PC-3 (cell line): ENCODE data around the gene TAGLN. TPM values are rescaled to one million over a fixed set of nuclear protein-coding genes. Genes with fewer than 3 reads are reported as not detected.

Experiments used
- ATAC-seq: fragments of 200-7000 bp; cut with Tn5 transposase; 2 replicates; pipeline ENCODE4 v1.9.1; 2020; ENCODE audit warnings: mild to moderate bottlenecking, moderate library complexity
- BruUV-seq: library from RNA; stranded (reverse); fragments of 400-500 nt; replicated peaks from 2 replicates; lab custom pipeline; 2021; lab: Mats Ljungman, UMichigan
- CTCF ChIA-PET: fragments of 300-600 bp; sonication (Branson Sonifier 250); formaldehyde crosslinking; loops from one replicate; lab custom pipeline; 2022; ENCODE audit warnings: antibody characterized with exemption; lab: Charles Lee
- POLR2A ChIA-PET: fragments of 300-600 bp; sonication (Branson Sonifier 250); formaldehyde crosslinking; loops from one replicate; lab custom pipeline; 2022; ENCODE audit warnings: antibody characterized with exemption; ENCODE audit not compliant: unreplicated experiment; lab: Charles Lee
- DNase-seq: peaks from one replicate; pipeline ENCODE4 v3.0.0-alpha.2; 2015
- H2AFZ ChIP-seq: fragments of 300-600 bp; sonication (generic); 2 replicates; pipeline ENCODE4 v1.6.0; 2016; ENCODE audit warnings: antibody characterized with exemption, low read length
- H3F3A ChIP-seq: fragments of 300-600 bp; sonication (generic); one replicate; pipeline ENCODE4 v1.6.0; 2017; ENCODE audit warnings: antibody characterized with exemption, low read length, control low read depth, mild to moderate bottlenecking; ENCODE audit not compliant: unreplicated experiment
- H3K27ac ChIP-seq: fragments of 300-600 bp; sonication (generic); 2 replicates; pipeline ENCODE4 v1.5.1; 2016; ENCODE audit warnings: mild to moderate bottlenecking, low read length
- H3K27me3 ChIP-seq: fragments of 300-600 bp; sonication (generic); 2 replicates; pipeline ENCODE4 v1.6.1; 2016; ENCODE audit warnings: low read length, mixed read lengths
- H3K36me3 ChIP-seq: fragments of 300-600 bp; sonication (generic); 2 replicates; pipeline ENCODE4 v1.6.1; 2016; ENCODE audit warnings: low read depth, mixed run types, low read length, mixed read lengths
- H3K4me1 ChIP-seq: fragments of 300-600 bp; sonication (generic); 2 replicates; pipeline ENCODE4 v1.5.1; 2016; ENCODE audit warnings: low read length; ENCODE audit not compliant: insufficient read depth
- H3K4me2 ChIP-seq: fragments of 300-600 bp; sonication (generic); 2 replicates; pipeline ENCODE4 v1.6.0; 2016; ENCODE audit warnings: low read length
- H3K4me3 ChIP-seq: fragments of 300-600 bp; sonication (generic); 2 replicates; pipeline ENCODE4 v1.5.1; 2016; ENCODE audit warnings: mild to moderate bottlenecking, low read length, mixed read lengths
- H3K79me2 ChIP-seq: fragments of 300-600 bp; sonication (generic); 2 replicates; pipeline ENCODE4 v1.6.1; 2017; ENCODE audit warnings: low read length, mixed read lengths
- H3K9ac ChIP-seq: fragments of 300-600 bp; sonication (generic); 2 replicates; pipeline ENCODE4 v1.6.0; 2016; ENCODE audit warnings: mild to moderate bottlenecking, low read length
- H3K9me2 ChIP-seq: fragments of 300-600 bp; sonication (generic); replicated peaks from 2 replicates; pipeline ENCODE4 v1.6.1; 2016; ENCODE audit warnings: mixed run types, low read length, mixed read lengths
- H3K9me3 ChIP-seq: fragments of 300-600 bp; sonication (generic); 2 replicates; pipeline ENCODE4 v1.6.1; 2016; ENCODE audit warnings: low read length, mixed read lengths
- H4K20me1 ChIP-seq: fragments of 300-600 bp; sonication (generic); 2 replicates; pipeline ENCODE4 v1.6.1; 2016; ENCODE audit warnings: low read length, mixed read lengths
- CTCF ChIP-seq: fragments of 300-600 bp; sonication (generic); conservative IDR thresholded peaks from 2 replicates; pipeline ENCODE4 v1.5.1; 2017; ENCODE audit warnings: antibody characterized with exemption, low read depth, mild to moderate bottlenecking, low read length
- EZH2 ChIP-seq: fragments of 300-600 bp; sonication (generic); IDR thresholded peaks from one replicate; pipeline ENCODE4 v1.6.1; 2017; ENCODE audit warnings: antibody characterized with exemption, mild to moderate bottlenecking, low read length; ENCODE audit not compliant: unreplicated experiment
- EZH2phosphoT487 ChIP-seq: fragments of 300-600 bp; sonication (generic); IDR thresholded peaks from 2 replicates; pipeline ENCODE4 v1.6.1; 2018; ENCODE audit warnings: mild to moderate bottlenecking, antibody characterized with exemption, low read length, borderline replicate concordance
- intact Hi-C: fragments of 100-400 bp; cut with micrococcal nuclease; formaldehyde crosslinking; loops from 2 replicates; pipeline ENCODE4 v1.9.0; 2023
- total RNA-seq: library from RNA; depleted of rRNA; stranded (reverse); fragments of >200 nt; gene quantifications from 2 replicates; pipeline ENCODE4 v1.2.3, GENCODE V29; 2014

The TAGLN gene
- total RNA-seq, 1 experiment from 2014 or later = 10.3 TPM

DNA sequence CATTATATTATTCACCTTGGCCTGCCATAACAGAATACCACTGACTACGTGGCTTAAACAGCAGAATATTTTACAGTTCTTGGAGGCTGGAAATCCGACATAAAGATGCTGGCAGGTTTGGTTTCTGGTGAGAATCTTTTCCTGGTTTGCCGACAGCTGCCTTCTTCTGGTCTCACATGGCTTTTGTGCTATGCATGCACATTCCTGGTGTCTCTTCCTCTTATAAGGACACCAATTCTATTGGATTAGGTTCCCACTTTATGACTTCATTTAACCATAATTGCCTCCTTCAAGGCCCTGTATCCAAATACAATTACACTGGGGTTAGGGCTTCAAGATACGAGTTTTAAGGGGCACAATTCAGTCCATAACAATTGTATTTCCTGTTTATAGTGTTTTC is 50.4 kb downstream of the TAGLN start:
- no peaks in the 10 kb centered on the region for H3K27me3 ChIP-seq
- ChIA-PET POLR2A (no interaction called here), CTCF (no interaction called here)
- no peak for ATAC-seq
- BruUV-seq = no TSS peak
- H3K4me2 ChIP-seq = no peak overlapping the region
- no peaks in the 10 kb centered on the region for H3K79me2 ChIP-seq
- intact Hi-C loops = no loop called here
- peaks cover 15% of the 10 kb centered on the region; the same call in 1 of the 2 replicates for H3K36me3 ChIP-seq
- no peak for DNase-seq
- no peak overlapping the region for H2AFZ ChIP-seq
- H3K4me1 ChIP-seq = no peaks in the 10 kb centered on the region
- no peak overlapping the region for H3K27ac ChIP-seq
- no peaks in the 10 kb centered on the region for H3F3A ChIP-seq
- TF ChIP-seq CTCF = no peak
- no peak for TF ChIP-seq EZH2phosphoT487
- TF ChIP-seq EZH2 = no peak
- no peak overlapping the region for H3K4me3 ChIP-seq
- no peak overlapping the region for H3K9ac ChIP-seq
- no peaks in the 10 kb centered on the region for H3K9me3 ChIP-seq
- no peaks in the 10 kb centered on the region for H4K20me1 ChIP-seq
- H3K9me2 ChIP-seq = no peaks in the 10 kb centered on the region

DNA sequence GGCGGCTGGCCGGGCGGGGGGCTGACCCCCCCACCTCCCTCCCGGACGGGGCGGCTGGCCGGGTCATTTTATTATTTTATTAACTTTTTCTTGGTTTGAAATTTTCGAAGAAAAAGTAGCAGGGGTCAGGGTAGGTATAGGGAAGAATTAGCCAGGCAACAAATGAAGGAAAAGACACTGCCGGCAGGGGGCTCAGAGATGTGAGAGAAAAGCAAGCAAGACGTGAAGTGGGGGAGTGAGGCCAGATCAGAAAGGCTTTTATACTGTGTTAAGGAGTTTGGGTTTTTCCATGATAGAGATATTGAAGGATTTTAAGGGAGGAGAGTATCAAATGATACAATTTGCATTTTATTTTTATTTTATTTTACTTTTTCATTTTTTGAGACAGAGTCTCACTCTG is 52.3 kb downstream of the TAGLN start:
- TF ChIP-seq EZH2phosphoT487 = no peak
- no peak for TF ChIP-seq CTCF
- no peak for TF ChIP-seq EZH2
- POLR2A ChIA-PET = no interaction called here
- ATAC-seq (no peak), DNase-seq (no peak)
- Histone ChIP-seq H3K4me2 (no peak overlapping the region), H2AFZ (no peak overlapping the region), H3K36me3 (peaks cover 7% of the 10 kb centered on the region; the same call in 1 of the 2 replicates), H3F3A (no peaks in the 10 kb centered on the region), H3K4me3 (no peak overlapping the region), H3K4me1 (peaks cover 10% of the 10 kb centered on the region), H3K9ac (no peak overlapping the region), H3K27ac (no peak overlapping the region), H3K9me3 (no peaks in the 10 kb centered on the region), H4K20me1 (no peaks in the 10 kb centered on the region), H3K9me2 (no peaks in the 10 kb centered on the region), H3K27me3 (no peaks in the 10 kb centered on the region), H3K79me2 (no peaks in the 10 kb centered on the region)
- CTCF ChIA-PET = no interaction called here
- BruUV-seq = no TSS peak
- intact Hi-C loops = no loop called here

- no peaks in the 10 kb centered on the region for H3K9me3 ChIP-seq
- H3K27me3 ChIP-seq = no peaks in the 10 kb centered on the region
- H3K9ac ChIP-seq = no peak overlapping the region
- H3K4me3 ChIP-seq = no peak overlapping the region
- peak overlapping the region; percentile 37 for H3K27ac ChIP-seq
- peaks cover 8% of the 10 kb centered on the region for H3F3A ChIP-seq
- H3K36me3 ChIP-seq = no peaks in the 10 kb centered on the region
- H4K20me1 ChIP-seq = no peaks in the 10 kb centered on the region; the same call in 1 of the 2 replicates
- intact Hi-C loops = no loop called here
- peaks cover 36% of the 10 kb centered on the region for H3K4me1 ChIP-seq
- DNase-seq = peak; percentile 23
- peak; percentile 76 for ATAC-seq
- ChIA-PET POLR2A (interaction anchor here (0.5 kb wide), 1 partner anchor 27 kb away, joined by 3 read pairs; no protein-coding TSS in a partner anchor), CTCF (interaction anchor here (0.7 kb wide), 1 partner anchor 13 kb away, joined by 7 read pairs; no protein-coding TSS in a partner anchor)
- H3K4me2 ChIP-seq = 0 out of 2 replicates have a peak overlapping the region, but pooled peaks have one; percentile 5
- no peaks in the 10 kb centered on the region for H3K79me2 ChIP-seq
- H2AFZ ChIP-seq = no peak overlapping the region
- TF ChIP-seq CTCF = no peak
- TF ChIP-seq EZH2phosphoT487 = no peak
- no peak for TF ChIP-seq EZH2
- no peaks in the 10 kb centered on the region for H3K9me2 ChIP-seq
- no TSS peak for BruUV-seq
Observed at GRCh38 chr11:117255966-117256365, 56.8 kb downstream of the TAGLN start.
